Skeletal muscle cell (primary cell): ENCODE results near the gene HDGFL1.
A peak's percentile ranks its signal among the peaks of the same experiment; 100 is the strongest.

ENCODE experiments used
- DNase-seq: peaks from one replicate; pipeline ENCODE4 v3.0.0-alpha.2; 2010; ENCODE audit warnings: low read depth
- H3K4me3 ChIP-seq: 2 replicates; pipeline ENCODE4 v1.5.1; 2011; ENCODE audit warnings: low read depth, mild to moderate bottlenecking, control low read depth, low read length, moderate library complexity

The HDGFL1 gene

DNA sequence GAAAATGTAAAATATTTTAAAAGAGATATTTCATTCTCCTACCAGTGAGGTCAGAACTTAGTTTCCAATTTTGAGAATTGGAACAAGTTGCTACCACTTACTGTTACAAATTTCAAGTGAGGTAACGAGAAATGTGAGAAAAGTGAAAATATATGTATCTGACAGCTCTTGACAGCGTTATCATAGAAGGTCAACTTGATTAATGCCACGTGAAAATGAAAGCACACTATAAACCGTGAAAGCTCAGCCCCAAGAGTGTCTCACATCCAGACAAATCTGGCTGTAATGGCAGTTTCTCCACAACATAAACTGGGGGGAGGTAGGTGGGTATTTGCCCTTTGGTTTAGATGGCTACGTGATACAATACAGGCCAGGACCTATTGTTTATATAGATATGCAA is 13.9 kb downstream of the HDGFL1 start:
- no peak for DNase-seq
- no peak overlapping the region for H3K4me3 ChIP-seq

DNA sequence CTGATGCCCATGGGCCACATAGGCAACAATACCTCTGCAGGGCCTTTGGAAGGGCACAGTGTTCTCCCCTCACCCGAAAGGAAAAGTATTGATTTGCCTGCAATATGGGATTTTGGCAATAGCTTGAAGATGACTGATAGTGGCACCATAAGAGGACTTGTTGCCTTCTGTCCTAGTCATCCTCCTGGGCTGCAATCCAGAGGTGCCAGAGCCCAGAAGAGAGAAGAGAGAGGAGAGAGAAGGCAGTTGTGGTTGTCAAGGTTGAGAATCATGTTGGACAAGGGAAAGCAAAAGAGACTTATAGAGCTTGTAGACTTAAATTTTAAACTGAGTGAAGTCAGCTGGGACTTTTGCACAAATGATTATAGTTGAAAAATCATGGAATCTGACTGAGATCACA is 14.6 kb downstream of the HDGFL1 start:
- DNase-seq: no peak

GRCh38 chr6:22589118-22589517 is 19.8 kb downstream of the HDGFL1 start:
- no peak for DNase-seq
- no peak overlapping the region for H3K4me3 ChIP-seq

More for the DNA sequence above, 14.6 kb downstream of the HDGFL1 start:
- H3K4me3 ChIP-seq: no peak overlapping the region

- no peak overlapping the region for H3K4me3 ChIP-seq
- no peak for DNase-seq
Observed at GRCh38 chr6:22590423-22590822, 21.1 kb downstream of the HDGFL1 start.

DNA sequence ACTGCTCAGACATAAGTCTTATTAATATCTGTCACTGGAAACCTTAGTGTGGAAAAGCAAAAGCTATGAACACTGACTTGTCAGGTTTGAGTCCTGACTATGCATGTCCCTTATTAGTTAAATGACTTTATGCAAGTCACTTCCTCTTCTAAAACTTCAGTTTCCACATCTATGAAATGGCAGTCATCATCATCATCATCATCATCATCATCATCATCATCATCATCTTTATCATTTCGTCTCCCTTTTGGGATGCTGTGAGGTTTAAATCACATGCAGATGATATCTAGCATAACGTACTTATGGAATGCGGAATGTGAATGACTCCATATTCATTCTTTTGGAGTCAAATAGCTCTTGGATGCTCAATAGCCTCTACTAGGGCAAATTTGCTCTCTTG is 24.5 kb downstream of the HDGFL1 start:
- H3K4me3 ChIP-seq: no peak overlapping the region
- DNase-seq: no peak

DNA sequence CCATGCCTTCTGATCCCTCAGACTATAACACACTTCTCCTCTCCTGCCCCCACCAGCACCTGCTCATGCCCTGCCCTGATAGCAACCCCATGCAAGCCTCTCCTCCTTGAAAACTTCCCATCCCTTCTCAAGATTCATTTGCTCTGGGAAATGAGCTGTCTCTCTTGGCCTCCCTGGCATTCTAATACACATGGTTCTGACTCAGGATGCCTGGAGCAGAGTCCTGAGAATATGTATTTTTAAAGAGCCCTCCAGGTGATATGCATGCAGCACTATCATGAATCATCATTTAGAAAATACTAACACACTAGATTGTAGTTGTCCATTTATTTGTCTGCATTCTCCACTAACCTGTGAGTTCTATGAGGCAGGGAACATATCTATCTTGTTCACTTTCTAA is 26.6 kb downstream of the HDGFL1 start:
- H3K4me3 ChIP-seq: no peak overlapping the region
- DNase-seq: no peak

DNA sequence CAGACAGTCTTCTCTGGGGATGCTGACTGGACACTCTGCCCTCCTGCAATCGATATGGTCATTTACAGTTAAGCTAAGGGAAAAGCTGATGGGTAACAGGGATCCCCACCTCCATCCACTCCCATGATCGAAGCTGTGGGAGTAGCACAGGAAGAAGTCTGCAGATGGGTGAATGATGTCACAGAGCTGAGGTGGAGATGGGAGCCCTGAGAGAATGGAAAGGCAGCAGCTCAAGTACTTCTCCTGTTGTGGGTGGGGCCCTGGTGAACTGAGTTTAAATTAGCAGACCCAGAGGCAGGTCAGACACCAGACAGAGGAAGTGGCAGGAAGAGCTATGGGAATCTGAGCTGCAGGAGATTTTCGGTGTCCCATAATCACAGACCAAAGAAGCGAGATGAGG is 29.0 kb downstream of the HDGFL1 start:
- H3K4me3 ChIP-seq: no peak overlapping the region
- peak; percentile 14 for DNase-seq

- DNase-seq: peak; percentile 45
- no peak overlapping the region for H3K4me3 ChIP-seq
Observed at GRCh38 chr6:22600059-22600458, 30.7 kb downstream of the HDGFL1 start.

DNA sequence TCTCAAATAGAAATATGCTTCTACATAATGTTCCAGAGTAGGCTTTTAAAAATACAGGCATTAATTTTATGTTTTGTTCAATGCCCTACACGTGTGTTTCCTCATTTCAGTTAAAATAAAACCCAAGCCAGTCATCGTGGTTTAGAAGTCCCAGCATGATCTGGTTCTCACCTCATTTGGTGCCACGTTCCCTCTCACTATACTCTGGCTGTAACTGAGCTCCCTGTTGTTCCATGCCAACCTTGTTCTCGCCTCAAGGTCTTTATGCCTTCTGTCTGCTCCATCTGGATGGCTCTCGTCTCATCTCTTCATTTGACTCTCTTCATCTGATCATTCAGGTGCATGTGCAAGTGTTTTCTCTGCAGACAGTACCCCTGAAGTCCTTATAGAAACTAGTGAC is 32.6 kb downstream of the HDGFL1 start:
- no peak overlapping the region for H3K4me3 ChIP-seq
- no peak for DNase-seq

- DNase-seq: no peak
- no peak overlapping the region for H3K4me3 ChIP-seq
Observed at GRCh38 chr6:22605736-22606135, 36.4 kb downstream of the HDGFL1 start.

- DNase-seq: no peak
- H3K4me3 ChIP-seq: no peak overlapping the region
Observed at GRCh38 chr6:22610127-22610526, 40.8 kb downstream of the HDGFL1 start.

DNA sequence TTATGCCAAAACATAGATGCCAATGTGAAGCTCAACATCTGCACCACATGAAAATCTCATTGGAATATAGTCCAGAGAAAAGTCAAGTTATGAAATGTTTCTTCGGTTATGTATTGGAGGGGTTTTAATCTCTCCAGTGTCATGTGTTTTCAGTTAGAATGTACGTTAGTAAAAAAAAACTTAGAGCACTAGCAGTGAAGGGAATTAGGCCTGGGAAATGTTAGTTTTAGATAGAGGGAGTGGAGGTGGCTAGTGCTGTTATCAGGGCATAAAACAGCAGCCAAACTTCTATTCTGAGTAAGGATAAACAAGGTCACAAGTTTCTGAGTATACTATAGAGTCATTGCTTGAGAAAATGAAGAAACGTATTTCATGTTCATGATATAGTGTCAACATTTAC is 42.9 kb downstream of the HDGFL1 start:
- DNase-seq: no peak
- no peak overlapping the region for H3K4me3 ChIP-seq

DNA sequence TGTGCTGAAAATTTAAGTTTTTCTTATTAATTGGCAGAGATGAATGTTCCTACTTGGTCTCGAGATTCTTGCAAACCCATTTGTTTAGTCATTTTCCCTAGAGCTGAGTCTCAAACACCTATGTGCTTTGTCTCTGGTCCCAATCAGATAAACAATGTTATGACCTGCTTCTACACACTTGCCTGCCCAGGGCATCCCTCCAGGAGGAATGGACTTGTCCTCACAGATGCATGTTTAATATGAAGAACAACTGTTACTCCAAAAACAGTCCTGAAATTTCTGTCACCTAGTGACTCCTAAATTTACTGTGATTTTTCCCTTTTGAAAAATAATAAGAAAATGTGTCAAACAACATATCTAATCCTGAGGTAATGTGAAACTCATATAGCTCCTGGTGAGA is 43.7 kb downstream of the HDGFL1 start:
- H3K4me3 ChIP-seq: no peak overlapping the region
- no peak for DNase-seq

DNA sequence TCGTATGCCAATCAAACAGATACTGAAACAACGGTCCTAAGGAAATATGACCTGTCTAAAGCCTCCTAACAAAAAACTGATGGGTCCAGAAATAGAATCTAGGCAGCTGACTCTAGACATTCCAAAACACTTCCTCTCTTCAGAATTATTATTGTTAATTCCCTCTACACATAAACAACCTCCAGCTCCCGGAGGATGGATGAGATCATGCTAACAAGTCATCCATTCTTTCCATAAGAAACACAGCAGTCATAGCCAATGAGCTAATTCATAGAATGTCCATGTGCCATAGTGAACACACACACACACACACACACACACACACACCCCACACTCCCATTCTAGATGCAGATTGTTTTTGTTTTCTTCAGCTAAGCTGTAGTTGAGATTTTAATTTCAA is 44.3 kb downstream of the HDGFL1 start:
- peak; percentile 75 for DNase-seq
- no peak overlapping the region for H3K4me3 ChIP-seq

- no peak overlapping the region for H3K4me3 ChIP-seq
- no peak for DNase-seq
Observed at GRCh38 chr6:22614547-22614946, 45.2 kb downstream of the HDGFL1 start.

DNA sequence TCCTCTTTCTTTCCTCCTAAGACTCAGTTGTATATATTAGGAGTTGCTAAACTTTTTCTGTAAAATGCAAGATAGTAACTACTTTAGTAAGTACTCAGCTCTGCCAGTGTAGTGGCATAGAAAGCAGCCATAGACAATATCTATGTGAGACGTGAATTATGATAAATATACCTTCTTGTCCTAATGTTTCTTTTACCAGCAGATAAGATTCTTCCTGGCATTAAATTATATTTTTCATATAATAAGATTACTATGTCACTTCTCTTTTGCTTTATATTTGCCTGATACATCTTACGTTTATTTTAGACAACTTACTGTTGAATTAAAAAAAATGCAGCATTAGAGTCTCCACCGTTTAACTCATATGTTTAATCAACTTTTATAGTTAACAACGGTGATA is 51.7 kb downstream of the HDGFL1 start:
- no peak for DNase-seq
- no peak overlapping the region for H3K4me3 ChIP-seq
